GM19438 (cell line): Measurements from ENCODE around the gene KRT80.

ENCODE experiments used
- ATAC-seq: cut with Tn5 transposase; IDR thresholded peaks from one replicate; pipeline ENCODE4 v1.9.1; 2021; ENCODE audit warnings: low read depth; ENCODE audit not compliant: unreplicated experiment

KRT80 gene

GRCh38 chr12:52211716-52212585 is 20.1 kb upstream of the KRT80 start:
- ATAC-seq: no peak

- ATAC-seq: no peak
Measured at GRCh38 chr12:52210925-52211650, 19.3 kb upstream of the KRT80 start.

GRCh38 chr12:52210186-52210924 is 18.5 kb upstream of the KRT80 start:
- no peak for ATAC-seq

GRCh38 chr12:52209321-52209720 is 17.5 kb upstream of the KRT80 start:
- no peak for ATAC-seq

GRCh38 chr12:52208424-52209165 is 16.8 kb upstream of the KRT80 start:
- ATAC-seq: no peak

GRCh38 chr12:52207895-52208294 is 16.1 kb upstream of the KRT80 start:
- no peak for ATAC-seq

- ATAC-seq: no peak
Measured at GRCh38 chr12:52207106-52207505, 15.3 kb upstream of the KRT80 start.

GRCh38 chr12:52206304-52207040 is 14.7 kb upstream of the KRT80 start:
- ATAC-seq: no peak

GRCh38 chr12:52205612-52206303 is 13.9 kb upstream of the KRT80 start:
- no peak for ATAC-seq

GRCh38 chr12:52204931-52205505 is 13.2 kb upstream of the KRT80 start:
- ATAC-seq: no peak

GRCh38 chr12:52204095-52204930 is 12.5 kb upstream of the KRT80 start:
- ATAC-seq: no peak

- ATAC-seq: no peak
Measured at GRCh38 chr12:52203079-52203921, 11.5 kb upstream of the KRT80 start.

- ATAC-seq: no peak
Measured at GRCh38 chr12:52202361-52203078, 10.7 kb upstream of the KRT80 start.

GRCh38 chr12:52201451-52201839 is 9.6 kb upstream of the KRT80 start:
- no peak for ATAC-seq

GRCh38 chr12:52200781-52201450 is 9.1 kb upstream of the KRT80 start:
- no peak for ATAC-seq
